KMS-11 (cell line): ENCODE measurements around the gene SCGB1A1.
A peak's percentile ranks its signal among the peaks of the same experiment; 100 is the strongest.

ENCODE experiments used
- H2AFZ ChIP-seq: fragments of 200-600 bp; sonication (generic); 2 replicates; pipeline ENCODE4 v1.6.1; 2016; ENCODE audit warnings: antibody characterized with exemption, mixed run types, low read depth
- H3K27ac ChIP-seq: fragments of 200-600 bp; sonication (generic); 2 replicates; pipeline ENCODE4 v1.6.1; 2016; ENCODE audit warnings: mild to moderate bottlenecking, mixed run types
- H3K27me3 ChIP-seq: fragments of 200-600 bp; sonication (generic); 2 replicates; pipeline ENCODE4 v1.6.1; 2017; ENCODE audit warnings: mild to moderate bottlenecking, low read depth, mixed run types, moderate library complexity; ENCODE audit not compliant: insufficient read depth
- H3K36me3 ChIP-seq: fragments of 200-600 bp; sonication (generic); 2 replicates; pipeline ENCODE4 v1.6.1; 2017; ENCODE audit warnings: mild to moderate bottlenecking, mixed run types; ENCODE audit not compliant: insufficient read depth
- H3K4me1 ChIP-seq: fragments of 200-600 bp; sonication (generic); 2 replicates; pipeline ENCODE4 v1.6.1; 2016; ENCODE audit warnings: mild to moderate bottlenecking, low read depth, mixed run types; ENCODE audit not compliant: poor library complexity, severe bottlenecking
- H3K4me2 ChIP-seq: fragments of 200-600 bp; sonication (generic); 2 replicates; pipeline ENCODE4 v1.7.0; 2016; ENCODE audit warnings: mild to moderate bottlenecking, mixed run types
- H3K4me3 ChIP-seq: fragments of 200-600 bp; sonication (generic); IDR thresholded peaks from 2 replicates; pipeline ENCODE4 v1.6.1; 2017; ENCODE audit warnings: low read depth, low read length, mixed read lengths; ENCODE audit not compliant: insufficient read depth
- H3K79me2 ChIP-seq: fragments of 200-600 bp; sonication (generic); 2 replicates; pipeline ENCODE4 v1.6.1; 2016; ENCODE audit warnings: low read depth, mixed run types; ENCODE audit not compliant: insufficient read depth
- H3K9ac ChIP-seq: fragments of 200-600 bp; sonication (generic); 2 replicates; pipeline ENCODE4 v1.6.1; 2016; ENCODE audit warnings: mild to moderate bottlenecking, mixed run types
- H4K20me1 ChIP-seq: fragments of 200-600 bp; sonication (generic); 2 replicates; pipeline ENCODE4 v1.6.1; 2016; ENCODE audit warnings: mild to moderate bottlenecking, mixed run types; ENCODE audit not compliant: insufficient read depth
- TF ChIP-seq, protein P1 (sequence below): fragments of 200-600 bp; sonication (generic); conservative IDR thresholded peaks from 2 replicates; pipeline ENCODE4 v1.6.1; 2017; ENCODE audit warnings: low read depth, mild to moderate bottlenecking, antibody characterized with exemption, low read length, moderate library complexity, mixed read lengths

SCGB1A1 gene

GRCh38 chr11:62387381-62387780, 31.5 kb upstream of the SCGB1A1 start:
- TF ChIP-seq, protein P1, sequence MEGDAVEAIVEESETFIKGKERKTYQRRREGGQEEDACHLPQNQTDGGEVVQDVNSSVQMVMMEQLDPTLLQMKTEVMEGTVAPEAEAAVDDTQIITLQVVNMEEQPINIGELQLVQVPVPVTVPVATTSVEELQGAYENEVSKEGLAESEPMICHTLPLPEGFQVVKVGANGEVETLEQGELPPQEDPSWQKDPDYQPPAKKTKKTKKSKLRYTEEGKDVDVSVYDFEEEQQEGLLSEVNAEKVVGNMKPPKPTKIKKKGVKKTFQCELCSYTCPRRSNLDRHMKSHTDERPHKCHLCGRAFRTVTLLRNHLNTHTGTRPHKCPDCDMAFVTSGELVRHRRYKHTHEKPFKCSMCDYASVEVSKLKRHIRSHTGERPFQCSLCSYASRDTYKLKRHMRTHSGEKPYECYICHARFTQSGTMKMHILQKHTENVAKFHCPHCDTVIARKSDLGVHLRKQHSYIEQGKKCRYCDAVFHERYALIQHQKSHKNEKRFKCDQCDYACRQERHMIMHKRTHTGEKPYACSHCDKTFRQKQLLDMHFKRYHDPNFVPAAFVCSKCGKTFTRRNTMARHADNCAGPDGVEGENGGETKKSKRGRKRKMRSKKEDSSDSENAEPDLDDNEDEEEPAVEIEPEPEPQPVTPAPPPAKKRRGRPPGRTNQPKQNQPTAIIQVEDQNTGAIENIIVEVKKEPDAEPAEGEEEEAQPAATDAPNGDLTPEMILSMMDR = no peak
- H3K27me3 ChIP-seq = peaks cover 20% of the 10 kb centered on the region
- H3K9ac ChIP-seq = no peak overlapping the region

DNA sequence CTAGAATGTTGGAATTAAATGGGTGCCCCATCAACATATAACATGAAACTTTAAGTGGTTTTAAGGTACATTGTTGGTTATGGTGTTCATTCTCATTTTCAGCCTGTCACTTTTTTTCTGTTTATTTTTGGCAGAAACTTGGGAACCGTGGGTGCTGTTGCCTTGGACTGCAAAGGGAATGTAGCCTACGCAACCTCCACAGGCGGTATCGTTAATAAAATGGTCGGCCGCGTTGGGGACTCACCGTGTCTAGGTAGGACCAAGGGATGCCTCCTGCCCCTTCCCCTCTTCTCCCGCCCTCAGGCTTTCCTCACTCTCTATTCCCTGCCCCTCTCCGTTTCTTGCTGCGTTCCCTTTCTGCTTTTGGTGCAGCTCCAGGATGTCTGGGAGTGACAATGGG, 29.8 kb upstream of the SCGB1A1 start:
- H2AFZ ChIP-seq = no peak overlapping the region
- TF ChIP-seq, protein P1 = no peak
- H3K4me3 ChIP-seq = no peak overlapping the region
- H3K79me2 ChIP-seq = no peaks in the 10 kb centered on the region
- H3K9ac ChIP-seq = no peak overlapping the region
- peaks cover 49% of the 10 kb centered on the region for H3K4me1 ChIP-seq
- H4K20me1 ChIP-seq = no peaks in the 10 kb centered on the region
- no peak overlapping the region for H3K4me2 ChIP-seq
- H3K27ac ChIP-seq = no peak overlapping the region
- H3K27me3 ChIP-seq = peaks cover 15% of the 10 kb centered on the region
- no peaks in the 10 kb centered on the region for H3K36me3 ChIP-seq

More at GRCh38 chr11:62387381-62387780, 31.5 kb upstream of the SCGB1A1 start:
- Histone ChIP-seq H3K4me3 (no peak overlapping the region), H3K4me2 (peak overlapping the region; percentile 64), H3K79me2 (no peaks in the 10 kb centered on the region), H4K20me1 (no peaks in the 10 kb centered on the region), H3K36me3 (no peaks in the 10 kb centered on the region), H3K27ac (no peak overlapping the region), H2AFZ (no peak overlapping the region), H3K4me1 (peaks cover 39% of the 10 kb centered on the region)

DNA sequence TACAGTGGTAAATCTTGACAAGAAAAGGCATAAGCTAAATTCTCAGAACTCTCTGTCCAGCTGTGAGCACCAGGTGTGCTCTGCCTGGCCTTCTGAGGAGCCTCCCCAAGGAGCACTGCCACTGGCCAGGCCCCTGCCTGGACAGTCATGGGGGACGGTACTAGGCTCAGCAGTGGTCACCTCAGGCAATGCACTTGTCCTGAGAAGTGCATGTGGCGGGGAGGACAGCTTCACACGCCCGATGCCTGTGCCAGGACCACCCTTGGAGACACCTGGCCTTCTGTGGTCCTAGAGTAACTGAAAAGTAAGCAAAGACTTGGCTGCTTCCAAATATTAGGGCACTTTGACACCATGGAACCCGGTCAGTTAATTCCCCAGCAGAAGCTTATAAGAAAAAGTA, 28.6 kb upstream of the SCGB1A1 start:
- Histone ChIP-seq H2AFZ (no peak overlapping the region), H4K20me1 (no peaks in the 10 kb centered on the region), H3K9ac (no peak overlapping the region), H3K27me3 (peaks cover 13% of the 10 kb centered on the region), H3K36me3 (no peaks in the 10 kb centered on the region), H3K4me3 (no peak overlapping the region), H3K4me1 (peaks cover 55% of the 10 kb centered on the region), H3K4me2 (no peak overlapping the region), H3K27ac (no peak overlapping the region), H3K79me2 (no peaks in the 10 kb centered on the region)
- TF ChIP-seq, protein P1 = no peak

DNA sequence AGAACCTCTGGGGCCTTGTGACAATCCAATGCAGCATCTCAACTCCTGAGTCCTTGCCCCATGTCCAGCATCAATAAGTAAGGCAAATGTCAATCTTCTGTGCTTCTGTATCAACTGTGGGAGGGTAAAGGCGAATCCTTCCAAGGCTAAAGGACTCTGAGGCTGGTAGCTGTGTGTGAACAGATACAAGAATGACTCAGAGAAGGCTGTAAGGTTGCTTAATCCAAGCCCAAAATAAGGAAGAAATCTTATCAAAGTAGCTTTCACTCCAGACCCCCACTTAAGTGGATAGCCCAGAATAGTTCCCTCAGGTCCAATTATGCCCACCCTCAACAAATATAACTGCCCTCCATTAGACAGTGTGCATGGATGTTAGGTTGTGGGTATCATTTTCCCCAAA, 28.1 kb upstream of the SCGB1A1 start:
- no peak overlapping the region for H3K4me2 ChIP-seq

More for the DNA sequence above, 28.1 kb upstream of the SCGB1A1 start:
- TF ChIP-seq, protein P1 = no peak
- H3K79me2 ChIP-seq = no peaks in the 10 kb centered on the region
- no peak overlapping the region for H2AFZ ChIP-seq
- H3K27me3 ChIP-seq = peaks cover 13% of the 10 kb centered on the region
- H3K4me1 ChIP-seq = peaks cover 52% of the 10 kb centered on the region
- no peak overlapping the region for H3K4me3 ChIP-seq
- no peaks in the 10 kb centered on the region for H3K36me3 ChIP-seq
- no peak overlapping the region for H3K27ac ChIP-seq
- no peaks in the 10 kb centered on the region for H4K20me1 ChIP-seq
- no peak overlapping the region for H3K9ac ChIP-seq
